Mononuclear cell (primary cell): Measurements from ENCODE around the gene WASL. TPM values are rescaled to one million over a fixed set of nuclear protein-coding genes. Genes with fewer than 3 reads are reported as not detected.
"Not testable (repeated sequence)": the region's sequence is repeated elsewhere in the genome, so short reads cannot be mapped to it uniquely, and the experiment has no call there.

Experiments
- H3K27me3 ChIP-seq: 2 replicates; pipeline ENCODE4 v1.6.0; 2011; ENCODE audit warnings: low read length, control low read depth; ENCODE audit not compliant: insufficient read depth
- H3K4me1 ChIP-seq: 2 replicates; pipeline ENCODE4 v1.5.1; 2011; ENCODE audit warnings: mild to moderate bottlenecking, low read length, control low read depth; ENCODE audit not compliant: insufficient read depth
- H3K4me3 ChIP-seq: 2 replicates; pipeline ENCODE4 v1.5.1; 2011; ENCODE audit warnings: mild to moderate bottlenecking, low read length, moderate library complexity
- H3K9me3 ChIP-seq: 2 replicates; pipeline ENCODE4 v1.5.1; 2011; ENCODE audit warnings: low read depth, mild to moderate bottlenecking, control low read depth, low read length
- total RNA-seq: library from RNA; depleted of rRNA; stranded (reverse); fragments of >200 nt; gene quantifications from one replicate; pipeline ENCODE4 v1.2.3, GENCODE V29; 2012

Gene WASL
- total RNA-seq, 1 donor, result 12.1 TPM

- H3K9me3 ChIP-seq, result no peaks in the 10 kb centered on the region
- peaks cover 7% of the 10 kb centered on the region for H3K4me1 ChIP-seq
- H3K27me3 ChIP-seq, result no peaks in the 10 kb centered on the region
- H3K4me3 ChIP-seq, result no peak overlapping the region
Observed at GRCh38 chr7:123729218-123729578, 19.6 kb downstream of the WASL start.

DNA sequence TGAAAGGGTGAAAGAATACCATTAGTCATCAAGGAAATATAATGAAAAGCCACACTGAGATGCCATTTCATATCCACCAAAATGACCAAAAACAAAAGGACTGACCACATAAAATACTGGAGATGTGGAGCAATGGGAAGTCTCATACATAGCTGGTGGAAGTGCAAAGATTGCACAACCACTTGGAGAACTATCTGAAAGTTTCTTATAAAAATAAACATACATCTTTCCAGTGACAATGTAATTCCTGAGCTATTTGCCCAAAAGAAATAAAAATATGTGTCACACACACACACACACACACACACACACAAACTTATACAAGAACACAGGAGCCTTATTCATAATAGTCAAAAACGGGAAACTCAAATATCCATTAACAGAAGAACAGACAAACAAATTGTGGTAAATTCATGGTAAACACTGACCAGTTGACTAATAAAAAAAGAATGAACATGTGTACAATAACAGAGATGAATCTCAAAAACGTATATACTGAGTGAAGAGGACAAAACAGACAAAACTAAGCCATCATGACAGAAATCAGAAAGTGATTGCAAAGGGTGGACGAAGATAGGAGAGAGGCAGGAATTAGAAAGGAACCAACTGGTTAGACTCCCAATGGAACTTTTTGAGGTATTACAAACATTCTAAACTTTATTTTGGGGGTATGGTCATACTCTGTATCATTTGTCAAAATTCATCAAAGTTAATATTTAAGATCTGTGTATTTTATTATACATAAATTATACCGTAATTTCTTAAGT is 21.5 kb downstream of the WASL start:
- Histone ChIP-seq H3K4me3 (no peak overlapping the region), H3K4me1 (peaks cover 7% of the 10 kb centered on the region), H3K27me3 (no peaks in the 10 kb centered on the region), H3K9me3 (no peaks in the 10 kb centered on the region)

GRCh38 chr7:123725586-123726171 is 23.1 kb downstream of the WASL start:
- no peaks in the 10 kb centered on the region for H3K9me3 ChIP-seq
- no peak overlapping the region for H3K4me3 ChIP-seq
- H3K27me3 ChIP-seq, result no peaks in the 10 kb centered on the region
- peaks cover 7% of the 10 kb centered on the region for H3K4me1 ChIP-seq

DNA sequence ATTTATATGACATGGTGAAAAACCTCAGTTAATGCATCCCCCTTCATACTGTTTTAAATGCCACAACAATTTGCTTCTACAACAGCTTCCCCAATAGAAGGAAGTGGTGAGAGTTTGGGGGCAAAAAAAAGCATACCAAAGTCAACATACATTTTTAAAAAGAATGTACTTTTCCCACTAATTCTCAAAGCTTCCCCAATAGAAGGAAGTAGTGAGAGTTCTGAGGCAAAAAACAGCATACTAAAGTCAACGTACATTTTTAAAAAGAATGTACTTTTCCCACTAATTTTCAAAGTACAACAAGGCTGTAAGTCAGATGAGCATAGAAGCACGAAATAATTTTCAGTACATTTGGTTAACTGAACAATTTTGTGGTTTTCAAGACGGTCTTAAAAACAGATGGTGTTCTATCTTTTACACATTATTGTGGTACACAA is 24.0 kb downstream of the WASL start:
- H3K4me1 ChIP-seq, result peaks cover 7% of the 10 kb centered on the region

GRCh38 chr7:123723913-123724312 is 24.9 kb downstream of the WASL start:
- Histone ChIP-seq H3K4me3 (no peak overlapping the region), H3K4me1 (peaks cover 16% of the 10 kb centered on the region), H3K27me3 (no peaks in the 10 kb centered on the region), H3K9me3 (no peaks in the 10 kb centered on the region)

More for the DNA sequence above, 24.0 kb downstream of the WASL start:
- Histone ChIP-seq H3K4me3 (no peak overlapping the region), H3K27me3 (no peaks in the 10 kb centered on the region), H3K9me3 (no peaks in the 10 kb centered on the region)

DNA sequence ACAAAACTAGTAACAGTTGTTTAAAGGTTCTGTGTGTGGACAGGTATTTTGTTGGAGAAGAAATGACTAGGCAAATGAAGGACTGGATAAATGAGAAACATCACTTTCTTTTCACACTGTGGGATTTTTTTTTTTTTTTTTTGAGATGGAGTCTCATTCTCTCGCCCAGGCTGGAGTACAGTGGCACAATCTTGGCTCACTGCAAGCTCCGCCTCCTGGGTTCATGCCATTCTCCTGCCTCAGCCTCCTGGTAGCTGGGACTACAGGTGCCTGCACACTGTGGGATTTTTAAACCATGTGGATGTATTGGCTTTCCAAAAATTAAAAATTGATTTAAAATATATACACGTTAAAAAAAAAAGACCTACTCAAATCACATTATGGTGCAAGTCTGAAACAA is 28.3 kb downstream of the WASL start:
- not testable (repeated sequence) for H3K27me3 ChIP-seq

GRCh38 chr7:123719197-123719721 is 29.5 kb downstream of the WASL start:
- no peaks in the 10 kb centered on the region for H3K27me3 ChIP-seq
- peaks cover 10% of the 10 kb centered on the region for H3K4me1 ChIP-seq
- H3K9me3 ChIP-seq, result no peaks in the 10 kb centered on the region
- H3K4me3 ChIP-seq, result no peak overlapping the region

More for the DNA sequence above, 28.3 kb downstream of the WASL start:
- H3K4me3 ChIP-seq, H3K9me3 ChIP-seq: not testable (repeated sequence)
- H3K4me1 ChIP-seq, result peaks cover 10% of the 10 kb centered on the region

DNA sequence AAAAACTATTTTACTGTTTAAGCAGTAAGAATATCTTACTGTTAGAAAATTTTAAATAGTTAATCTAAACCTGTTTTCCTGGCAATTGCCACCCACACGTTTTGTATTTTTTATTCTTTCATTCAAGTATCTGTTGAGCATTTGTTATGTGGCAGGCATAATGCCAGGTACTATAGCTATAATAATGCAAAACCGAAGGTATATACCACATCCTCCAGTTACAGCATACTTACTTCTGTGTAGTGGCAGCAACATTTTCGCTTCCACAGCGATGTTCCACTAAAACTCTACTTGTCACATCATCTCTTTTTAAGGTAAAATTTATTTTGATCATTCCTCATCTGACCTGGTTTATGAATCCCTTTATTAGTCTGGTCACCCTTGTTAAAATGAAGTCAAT is 30.0 kb downstream of the WASL start:
- no peaks in the 10 kb centered on the region for H3K9me3 ChIP-seq
- peaks cover 10% of the 10 kb centered on the region for H3K4me1 ChIP-seq
- no peak overlapping the region for H3K4me3 ChIP-seq
- H3K27me3 ChIP-seq, result no peaks in the 10 kb centered on the region

- H3K27me3 ChIP-seq, result no peaks in the 10 kb centered on the region
- no peak overlapping the region for H3K4me3 ChIP-seq
Observed at GRCh38 chr7:123717689-123718088, 31.1 kb downstream of the WASL start.

DNA sequence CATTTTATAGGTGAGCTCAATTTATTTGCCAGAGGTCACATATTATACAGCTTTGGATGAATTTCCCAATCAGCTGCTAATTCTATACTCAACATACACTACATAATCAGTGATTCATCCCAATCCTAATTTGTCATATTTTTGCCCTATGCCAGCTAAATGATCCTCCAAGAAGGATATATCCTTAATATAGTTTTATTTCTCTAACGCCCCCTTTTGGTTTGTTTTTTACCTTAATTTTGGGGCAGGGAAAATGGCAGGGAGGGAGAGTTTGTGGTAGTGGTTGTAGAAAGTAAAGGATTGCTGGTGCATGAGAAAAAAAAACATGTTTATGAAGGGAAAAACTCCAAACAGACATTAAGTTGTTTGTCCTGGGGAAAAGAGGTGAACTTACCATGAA is 31.9 kb downstream of the WASL start:
- no peaks in the 10 kb centered on the region for H3K27me3 ChIP-seq
- no peaks in the 10 kb centered on the region for H3K9me3 ChIP-seq
- peaks cover 13% of the 10 kb centered on the region for H3K4me1 ChIP-seq
- H3K4me3 ChIP-seq, result no peak overlapping the region

More at GRCh38 chr7:123717689-123718088, 31.1 kb downstream of the WASL start:
- H3K9me3 ChIP-seq, result no peaks in the 10 kb centered on the region
- peaks cover 13% of the 10 kb centered on the region for H3K4me1 ChIP-seq

DNA sequence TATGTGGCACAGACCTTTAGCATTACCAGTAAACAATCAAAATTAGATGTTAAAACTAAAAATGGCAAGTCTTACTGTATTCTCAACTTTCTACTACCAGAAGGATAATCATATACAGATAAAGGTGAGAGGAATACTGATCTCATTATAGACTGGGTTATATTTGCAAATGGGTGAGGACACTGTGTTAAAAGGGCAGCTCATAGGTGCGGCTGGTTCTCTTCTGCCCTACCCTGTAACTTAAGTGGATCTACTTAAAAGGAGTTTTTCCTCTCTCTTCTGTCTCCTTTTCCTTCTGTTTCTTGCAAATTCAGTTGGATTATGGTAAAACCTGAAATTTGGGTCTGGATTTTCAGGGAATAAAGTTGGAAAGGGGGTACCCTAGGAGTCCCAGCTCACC is 33.0 kb downstream of the WASL start:
- no peaks in the 10 kb centered on the region for H3K27me3 ChIP-seq
- H3K4me1 ChIP-seq, result peaks cover 13% of the 10 kb centered on the region
- no peak overlapping the region for H3K4me3 ChIP-seq
- H3K9me3 ChIP-seq, result no peaks in the 10 kb centered on the region

- Histone ChIP-seq H3K4me1 (peaks cover 13% of the 10 kb centered on the region), H3K9me3 (no peaks in the 10 kb centered on the region), H3K27me3 (no peaks in the 10 kb centered on the region), H3K4me3 (no peak overlapping the region)
Observed at GRCh38 chr7:123715198-123715597, 33.6 kb downstream of the WASL start.

- Histone ChIP-seq H3K4me3 (no peak overlapping the region), H3K27me3 (no peaks in the 10 kb centered on the region), H3K9me3 (no peaks in the 10 kb centered on the region), H3K4me1 (peaks cover 9% of the 10 kb centered on the region)
Observed at GRCh38 chr7:123714296-123715080, 34.3 kb downstream of the WASL start.

- H3K4me3 ChIP-seq, result no peak overlapping the region
- no peaks in the 10 kb centered on the region for H3K9me3 ChIP-seq
- H3K4me1 ChIP-seq, result peaks cover 3% of the 10 kb centered on the region
- no peaks in the 10 kb centered on the region for H3K27me3 ChIP-seq
Observed at GRCh38 chr7:123712619-123713018, 36.2 kb downstream of the WASL start.

DNA sequence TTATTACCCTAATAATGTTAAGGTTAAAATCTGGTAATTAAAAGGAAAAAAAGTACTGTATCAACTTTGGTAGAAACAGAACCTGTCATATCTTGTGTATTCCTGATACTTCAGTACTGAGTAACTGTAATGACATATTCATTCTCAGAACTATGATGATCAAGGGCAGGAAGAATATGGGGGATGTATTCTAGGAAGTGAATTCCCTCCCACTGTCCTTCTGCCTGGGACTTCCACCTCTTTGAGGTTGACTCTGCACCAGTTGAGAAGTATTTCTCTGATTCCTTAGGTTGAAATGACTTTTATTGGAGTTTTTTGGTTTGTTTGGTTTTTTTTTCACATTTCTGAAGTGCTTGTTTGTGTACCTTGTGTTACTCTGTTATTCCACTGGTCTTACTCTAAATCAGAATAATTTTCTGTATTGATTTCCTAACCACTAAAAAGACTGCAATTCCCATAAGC is 36.9 kb downstream of the WASL start:
- Histone ChIP-seq H3K9me3 (no peaks in the 10 kb centered on the region), H3K4me3 (no peak overlapping the region), H3K4me1 (peaks cover 3% of the 10 kb centered on the region)

More for the DNA sequence above, 36.9 kb downstream of the WASL start:
- H3K27me3 ChIP-seq, result no peaks in the 10 kb centered on the region
